ENCODE results near the gene POLD1. TPM values are rescaled to one million over a fixed set of nuclear protein-coding genes. Genes with fewer than 3 reads are reported as not detected.

The POLD1 gene
- total and polyA plus RNA-seq, 2 experiments from 2014 or later = 111 to 173 TPM

GRCh38 chr19:50410109-50410508 lies 26.0 kb downstream of the POLD1 start (continued):
- TF ChIP-seq ZNF462 (CRISPR knock-in tag; IDR thresholded peaks at IDR 0.05) (no peak), STAT1 (IDR thresholded peaks at IDR 0.05; ENCODE audit: unreplicated experiment) (no peak), EZH2phosphoT487 (IDR thresholded peaks at IDR 0.05; ENCODE audit: unreplicated experiment) (no peak)

DNA sequence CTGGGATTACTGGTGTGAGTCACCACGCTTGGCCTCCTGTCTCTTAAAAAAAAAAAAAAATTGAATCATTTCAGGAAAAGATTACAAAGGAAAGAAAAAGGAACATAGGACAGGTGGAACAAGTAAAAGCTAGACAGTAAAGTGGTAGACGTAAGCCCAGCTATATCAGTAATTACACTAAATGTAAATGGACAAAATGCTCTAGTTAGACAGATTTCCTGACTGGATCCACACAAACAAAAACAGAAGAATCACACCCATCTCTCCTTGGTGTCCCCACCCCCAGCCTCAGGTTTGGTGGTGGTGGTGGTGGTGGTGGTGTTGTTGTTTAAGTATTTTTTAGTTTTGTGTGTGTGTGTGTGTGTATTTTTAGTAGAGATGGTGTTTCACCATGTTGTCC lies 28.3 kb downstream of the POLD1 start:
- peaks cover 4% of the 10 kb centered on the region for H3F3A ChIP-seq (replicated peaks; ENCODE audit: low read depth)
- H3K4me3 ChIP-seq = no peak overlapping the region
- no peaks in the 10 kb centered on the region for H3K27me3 ChIP-seq (ENCODE audit: insufficient read depth)
- TF ChIP-seq, protein P1, sequence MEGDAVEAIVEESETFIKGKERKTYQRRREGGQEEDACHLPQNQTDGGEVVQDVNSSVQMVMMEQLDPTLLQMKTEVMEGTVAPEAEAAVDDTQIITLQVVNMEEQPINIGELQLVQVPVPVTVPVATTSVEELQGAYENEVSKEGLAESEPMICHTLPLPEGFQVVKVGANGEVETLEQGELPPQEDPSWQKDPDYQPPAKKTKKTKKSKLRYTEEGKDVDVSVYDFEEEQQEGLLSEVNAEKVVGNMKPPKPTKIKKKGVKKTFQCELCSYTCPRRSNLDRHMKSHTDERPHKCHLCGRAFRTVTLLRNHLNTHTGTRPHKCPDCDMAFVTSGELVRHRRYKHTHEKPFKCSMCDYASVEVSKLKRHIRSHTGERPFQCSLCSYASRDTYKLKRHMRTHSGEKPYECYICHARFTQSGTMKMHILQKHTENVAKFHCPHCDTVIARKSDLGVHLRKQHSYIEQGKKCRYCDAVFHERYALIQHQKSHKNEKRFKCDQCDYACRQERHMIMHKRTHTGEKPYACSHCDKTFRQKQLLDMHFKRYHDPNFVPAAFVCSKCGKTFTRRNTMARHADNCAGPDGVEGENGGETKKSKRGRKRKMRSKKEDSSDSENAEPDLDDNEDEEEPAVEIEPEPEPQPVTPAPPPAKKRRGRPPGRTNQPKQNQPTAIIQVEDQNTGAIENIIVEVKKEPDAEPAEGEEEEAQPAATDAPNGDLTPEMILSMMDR (conservative IDR thresholded peaks at IDR 0.05; ENCODE audit: low read depth in 2 of 2) = no peak
- no peak for TF ChIP-seq POLR2AphosphoS5 (IDR thresholded peaks at IDR 0.05; ENCODE audit: low read depth)
- no peak for TF ChIP-seq ZNF462 (CRISPR knock-in tag; IDR thresholded peaks at IDR 0.05)
- no peak for TF ChIP-seq NANOG (IDR thresholded peaks at IDR 0.05; ENCODE audit: borderline replicate concordance)
- H3K36me3 ChIP-seq (ENCODE audit: insufficient read depth) = no peaks in the 10 kb centered on the region; the same call in 1 of the 2 replicates
- no peak overlapping the region for H3K27ac ChIP-seq (ENCODE audit: low read depth)
- H3K4me2 ChIP-seq = no peak overlapping the region
- ATAC-seq (no peak), DNase-seq (ENCODE audit: low spot score) (no peak)
- no peaks in the 10 kb centered on the region for H3K9me2 ChIP-seq (ENCODE audit: insufficient read depth)
- H3K4me3 Mint-ChIP-seq = no peak overlapping the region
- peaks cover 6% of the 10 kb centered on the region; the same call in 2 of the 3 replicates for H3K4me1 Mint-ChIP-seq
- H3K27ac Mint-ChIP-seq = no peak overlapping the region
- H2AFZ ChIP-seq = no peak overlapping the region
- H4K20me1 ChIP-seq (replicated peaks; ENCODE audit: insufficient read depth) = no peaks in the 10 kb centered on the region; the same call in 1 of the 2 replicates
- H3K79me2 ChIP-seq (replicated peaks; ENCODE audit: insufficient read depth) = no peaks in the 10 kb centered on the region
- H3K4me1 ChIP-seq (ENCODE audit: insufficient read depth) = peaks cover 7% of the 10 kb centered on the region; the same call in 1 of the 2 replicates
- no peaks in the 10 kb centered on the region; the same call in 2 of the 3 replicates for H3K9me3 Mint-ChIP-seq
- H3K27me3 Mint-ChIP-seq (ENCODE audit: insufficient read depth, low read depth, poor library complexity) = peaks cover 8% of the 10 kb centered on the region
- peaks cover 49% of the 10 kb centered on the region for H3K36me3 Mint-ChIP-seq (ENCODE audit: low read depth)

Data from GM23338 (cell line).